GM21737 (cell line): ENCODE data around the gene NBPF6.
"Not testable (repeated sequence)": the region's sequence is repeated elsewhere in the genome, so short reads cannot be mapped to it uniquely, and the experiment has no call there.

Source experiments
- ATAC-seq: cut with Tn5 transposase; IDR thresholded peaks from one replicate; pipeline ENCODE4 v1.9.1; 2021; ENCODE audit warnings: mild to moderate bottlenecking, moderate library complexity; ENCODE audit not compliant: unreplicated experiment

NBPF6 gene

GRCh38 chr1:108495008-108495407, 44.9 kb downstream of the NBPF6 start:
- ATAC-seq: not testable (repeated sequence)

DNA sequence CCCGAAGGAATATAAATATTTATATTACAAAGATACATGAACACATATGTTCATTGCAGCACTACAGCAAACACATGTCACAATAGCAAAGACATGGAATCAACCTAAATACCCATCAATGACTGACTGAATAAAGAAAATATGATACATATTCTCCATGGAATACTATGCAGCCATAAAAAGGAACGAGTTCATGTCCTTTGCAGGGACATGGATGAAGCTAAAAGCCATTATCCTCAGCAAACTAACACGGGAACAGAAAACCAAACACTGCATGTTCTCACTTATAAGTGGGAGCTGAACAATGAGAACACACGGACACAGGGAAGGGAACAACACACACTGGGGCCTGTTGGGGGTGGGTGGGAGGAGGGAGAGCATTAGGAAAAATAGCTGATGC, 46.7 kb downstream of the NBPF6 start:
- not testable (repeated sequence) for ATAC-seq

DNA sequence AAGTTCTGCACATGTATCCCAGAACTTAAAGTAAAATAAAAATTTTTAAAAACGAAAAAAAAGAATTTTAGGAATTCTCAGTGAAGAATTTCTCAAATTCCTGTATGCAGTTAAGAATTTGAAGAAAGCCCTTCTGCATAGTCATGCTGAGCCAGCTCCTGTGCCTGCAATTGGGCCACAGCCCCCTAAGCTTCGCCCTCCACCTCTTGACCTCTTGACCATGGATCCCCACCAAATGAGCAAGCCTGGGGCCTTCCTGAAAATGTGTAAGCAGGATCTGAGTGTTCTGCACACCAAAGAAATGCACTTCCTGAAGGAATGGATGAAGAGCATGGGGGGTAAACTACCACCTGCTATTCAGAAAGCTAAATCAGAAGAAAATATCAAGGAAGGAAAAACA, 52.0 kb downstream of the NBPF6 start:
- no peak for ATAC-seq

GRCh38 chr1:108502624-108503023, 52.5 kb downstream of the NBPF6 start:
- ATAC-seq: no peak

GRCh38 chr1:108503062-108503733, 53.1 kb downstream of the NBPF6 start:
- no peak for ATAC-seq

GRCh38 chr1:108504447-108504846, 54.3 kb downstream of the NBPF6 start:
- ATAC-seq: no peak

- no peak for ATAC-seq
Observed at GRCh38 chr1:108505763-108506070, 55.6 kb downstream of the NBPF6 start.

- ATAC-seq: no peak
Observed at GRCh38 chr1:108511764-108512163, 61.6 kb downstream of the NBPF6 start.

- no peak for ATAC-seq
Observed at GRCh38 chr1:108512239-108513043, 62.3 kb downstream of the NBPF6 start.

GRCh38 chr1:108513044-108513415, 62.9 kb downstream of the NBPF6 start:
- no peak for ATAC-seq

GRCh38 chr1:108513914-108514313, 63.8 kb downstream of the NBPF6 start:
- ATAC-seq: not testable (repeated sequence)

GRCh38 chr1:108517301-108517897, 67.3 kb downstream of the NBPF6 start:
- not testable (repeated sequence) for ATAC-seq
